WERI-Rb-1 (cell line): Measurements from ENCODE around the gene FAM241B.

Experiments
- DNase-seq: peaks from one replicate; pipeline ENCODE4 v3.0.0-alpha.2; 2020
- H3K27ac ChIP-seq: fragments of 250-450 bp; sonication (Bioruptor Pico); 2 replicates; pipeline ENCODE4 v1.5.1; 2020; ENCODE audit warnings: mild to moderate bottlenecking, moderate library complexity
- H3K27me3 ChIP-seq: fragments of 250-450 bp; sonication (Bioruptor Pico); 2 replicates; pipeline ENCODE4 v1.5.1; 2021; ENCODE audit warnings: mild to moderate bottlenecking, low read depth, moderate library complexity; ENCODE audit not compliant: insufficient read depth, severe bottlenecking
- H3K36me3 ChIP-seq: fragments of 250-450 bp; sonication (Bioruptor Pico); 2 replicates; pipeline ENCODE4 v1.5.1; 2020; ENCODE audit warnings: mild to moderate bottlenecking, moderate library complexity
- H3K4me3 ChIP-seq: 2 replicates; pipeline ENCODE4 v1.5.1; 2011; ENCODE audit warnings: low read depth, mild to moderate bottlenecking, control low read depth, low read length
- H3K9me3 ChIP-seq: fragments of 250-450 bp; sonication (Bioruptor Pico); 2 replicates; pipeline ENCODE4 v1.5.1; 2021; ENCODE audit warnings: mild to moderate bottlenecking, moderate library complexity; ENCODE audit not compliant: severe bottlenecking
- CTCF ChIP-seq: IDR thresholded peaks from 2 replicates; pipeline ENCODE4 v1.5.1; 2011; ENCODE audit warnings: low read depth, mild to moderate bottlenecking, control low read depth, inconsistent platforms, low read length

The FAM241B gene

GRCh38 chr10:69600761-69601330 lies 29.2 kb upstream of the FAM241B start:
- Histone ChIP-seq H3K36me3 (no peaks in the 10 kb centered on the region), H3K27me3 (peaks cover 2% of the 10 kb centered on the region), H3K4me3 (no peak overlapping the region), H3K9me3 (no peaks in the 10 kb centered on the region), H3K27ac (no peak overlapping the region)
- DNase-seq, result no peak
- no peak for TF ChIP-seq CTCF

GRCh38 chr10:69609077-69609476 lies 21.0 kb upstream of the FAM241B start:
- Histone ChIP-seq H3K9me3 (peaks cover 8% of the 10 kb centered on the region), H3K27me3 (no peaks in the 10 kb centered on the region), H3K27ac (no peak overlapping the region), H3K4me3 (no peak overlapping the region), H3K36me3 (no peaks in the 10 kb centered on the region)
- TF ChIP-seq CTCF, result no peak
- DNase-seq, result no peak

GRCh38 chr10:69612760-69613159 lies 17.3 kb upstream of the FAM241B start:
- peaks cover 11% of the 10 kb centered on the region for H3K9me3 ChIP-seq
- TF ChIP-seq CTCF, result no peak
- H3K4me3 ChIP-seq, result no peak overlapping the region
- H3K36me3 ChIP-seq, result no peaks in the 10 kb centered on the region
- no peak for DNase-seq
- H3K27me3 ChIP-seq, result no peaks in the 10 kb centered on the region
- H3K27ac ChIP-seq, result no peak overlapping the region

- no peak for DNase-seq
- TF ChIP-seq CTCF, result no peak
Measured at GRCh38 chr10:69614130-69614529, 15.9 kb upstream of the FAM241B start.

GRCh38 chr10:69616358-69616757 lies 13.7 kb upstream of the FAM241B start:
- Histone ChIP-seq H3K9me3 (peaks cover 4% of the 10 kb centered on the region), H3K4me3 (no peak overlapping the region), H3K27me3 (no peaks in the 10 kb centered on the region), H3K27ac (no peak overlapping the region), H3K36me3 (no peaks in the 10 kb centered on the region)
- DNase-seq, result no peak
- no peak for TF ChIP-seq CTCF

More at GRCh38 chr10:69614130-69614529, 15.9 kb upstream of the FAM241B start:
- peaks cover 11% of the 10 kb centered on the region for H3K9me3 ChIP-seq
- H3K27me3 ChIP-seq, result no peaks in the 10 kb centered on the region
- no peaks in the 10 kb centered on the region for H3K36me3 ChIP-seq
- no peak overlapping the region for H3K4me3 ChIP-seq
- no peak overlapping the region for H3K27ac ChIP-seq

- H3K36me3 ChIP-seq, result no peaks in the 10 kb centered on the region
- no peak for DNase-seq
- no peak for TF ChIP-seq CTCF
- H3K27ac ChIP-seq, result no peak overlapping the region
- no peaks in the 10 kb centered on the region for H3K27me3 ChIP-seq
- no peak overlapping the region for H3K4me3 ChIP-seq
- peaks cover 6% of the 10 kb centered on the region for H3K9me3 ChIP-seq
Measured at GRCh38 chr10:69618746-69619145, 11.3 kb upstream of the FAM241B start.
